Lung (tissue), 12 donors: ENCODE data around the gene SKP1. TPM values are rescaled to one million over a fixed set of nuclear protein-coding genes. Genes with fewer than 3 reads are reported as not detected.

ENCODE experiments used
- ATAC-seq: fragments of 200-7000 bp; cut with Tn5 transposase; one replicate; pipeline ENCODE4 v1.9.1; 2020; ENCODE audit warnings: moderate number of reproducible peaks; ENCODE audit not compliant: insufficient read depth, low FRiP score
- DNase-seq, 3 donors: peaks; one replicate each; pipeline ENCODE4 v3.0.0-alpha.2; 2013 to 2017
- H3K27ac ChIP-seq, 2 donors: one replicate each; pipeline ENCODE4 v1.5.1; 2013; ENCODE audit warnings: mild to moderate bottlenecking in 2 of 2, moderate library complexity in 2 of 2, control low read depth in 1 of 2, inconsistent platforms in 1 of 2, low read depth in 1 of 2, low read length in 1 of 2
- H3K27me3 ChIP-seq, 3 donors: one replicate each; pipeline ENCODE4 v1.5.1; 2013; ENCODE audit warnings: low read length in 2 of 3; ENCODE audit not compliant: control insufficient read depth in 3 of 3, insufficient read depth in 3 of 3
- H3K36me3 ChIP-seq, 4 donors: one replicate each; pipeline ENCODE4 v1.5.1; 2013; ENCODE audit warnings: low read length in 4 of 4, mild to moderate bottlenecking in 1 of 4, moderate library complexity in 1 of 4; ENCODE audit not compliant: control insufficient read depth in 4 of 4, insufficient read depth in 4 of 4
- H3K4me1 ChIP-seq, 5 donors: one replicate each; pipeline ENCODE4 v1.5.1; 2013; ENCODE audit warnings: low read length in 5 of 5, mild to moderate bottlenecking in 2 of 5, moderate library complexity in 1 of 5; ENCODE audit not compliant: control insufficient read depth in 5 of 5, insufficient read depth in 5 of 5
- H3K4me3 ChIP-seq: one replicate; pipeline ENCODE4 v1.5.1; 2013; ENCODE audit warnings: mild to moderate bottlenecking, control low read depth, moderate library complexity
- H3K9ac ChIP-seq, 2 donors: one replicate each; pipeline ENCODE4 v1.5.1; 2013; ENCODE audit warnings: low read length in 2 of 2, control low read depth in 1 of 2; ENCODE audit not compliant: insufficient read depth in 1 of 2
- H3K9me3 ChIP-seq, 4 donors: one replicate each; pipeline ENCODE4 v1.5.1; 2013; ENCODE audit warnings: low read length in 3 of 4, mild to moderate bottlenecking in 1 of 4, moderate library complexity in 1 of 4; ENCODE audit not compliant: control insufficient read depth in 4 of 4, insufficient read depth in 3 of 4
- WGBS, 2 donors: extraction: QIAGEN DNeasy Blood & Tissue Kit; methylation state at CpG; one replicate each; pipeline ENCODE4 v1.1.7; 2013; 5-methylcytosine and 5-hydroxymethylcytosine counted together
- polyA plus RNA-seq, 2 donors: library from polyadenylated mRNA; stranded (reverse); fragments of 200-250 nt; gene quantifications; one replicate each; pipeline ENCODE4 v1.2.1, GENCODE V29; 2013
- total RNA-seq, 2 donors: library from RNA; depleted of rRNA in 1 of 2; stranded (reverse); fragments of >200 nt in 1 of 2; gene quantifications; one replicate each; pipeline ENCODE4 v1.2.1, GENCODE V29; 2014 to 2021
- TF ChIP-seq, protein P1 (sequence below): IDR thresholded peaks from 2 replicates; pipeline ENCODE4 v1.5.1; 2012; ENCODE audit warnings: mild to moderate bottlenecking; ENCODE audit errors: control extremely low read depth, extremely low read depth
- donor health status: control.
- donor health status: control.
- donor health status: Bipolar disorder and iron deficiency.
- donor health status: healthy.
- donor health status: DM: yes; HTN: yes; CAD: no.

The SKP1 gene
- total and polyA plus RNA-seq, 4 donors = 149 to 551 (median 283) TPM

DNA sequence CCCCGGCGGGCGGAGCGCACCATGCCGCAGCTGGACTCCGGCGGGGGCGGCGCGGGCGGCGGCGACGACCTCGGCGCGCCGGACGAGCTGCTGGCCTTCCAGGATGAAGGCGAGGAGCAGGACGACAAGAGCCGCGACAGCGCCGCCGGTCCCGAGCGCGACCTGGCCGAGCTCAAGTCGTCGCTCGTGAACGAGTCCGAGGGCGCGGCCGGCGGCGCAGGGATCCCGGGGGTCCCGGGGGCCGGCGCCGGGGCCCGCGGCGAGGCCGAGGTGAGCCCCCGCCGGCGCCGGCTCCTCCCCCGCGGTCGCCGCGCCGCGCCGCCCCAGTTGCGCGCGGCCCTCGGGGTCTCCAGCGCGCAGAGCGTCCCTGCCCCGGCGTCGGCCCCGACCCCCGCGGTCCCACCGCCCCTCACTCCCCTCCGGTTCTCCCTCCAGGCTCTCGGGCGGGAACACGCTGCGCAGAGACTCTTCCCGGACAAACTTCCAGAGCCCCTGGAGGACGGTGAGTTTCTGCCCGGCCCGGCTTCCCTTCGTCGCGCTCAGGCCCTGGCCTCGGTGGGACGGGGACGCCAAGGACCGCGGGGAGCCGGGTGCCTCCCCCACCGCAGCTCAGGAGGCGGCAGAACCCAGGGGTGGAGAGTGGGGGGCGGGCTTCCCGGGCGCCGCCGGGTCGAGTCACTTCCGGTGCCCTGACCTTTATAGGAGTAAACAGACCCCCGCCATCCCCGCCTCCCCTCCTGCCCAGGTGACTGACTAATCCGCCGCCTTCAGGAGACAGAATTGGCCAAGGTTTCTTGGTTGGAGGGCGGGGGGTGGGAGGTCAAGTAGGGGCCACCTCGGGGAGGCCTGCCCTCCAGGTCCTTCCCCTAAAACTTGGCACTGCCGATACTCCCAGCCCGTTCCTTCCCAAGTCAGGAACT is 61.6 kb downstream of the SKP1 start:
- Histone ChIP-seq H3K9ac (no peak overlapping the region), H3K4me1 (peaks cover 0 to 15% (median 4%) of the 10 kb centered on the region in 5 donors), H3K27me3 (peaks cover 0 to 11% (median 10%) of the 10 kb centered on the region in 3 donors), H3K36me3 (peaks cover 0 to 2% (median 0%) of the 10 kb centered on the region in 4 donors), H3K4me3 (peak overlapping the region; percentile 41), H3K27ac (peak overlapping the region in 1 of 2 donors; percentile 33), H3K9me3 (no peaks in the 10 kb centered on the region)
- ATAC-seq (no peak), DNase-seq (peak in 2 of 3 donors; percentile 24 to 41)
- WGBS, 2 donors = 3% methylated on average over 53 to 110 of the region's 110 CpGs
- TF ChIP-seq, protein P1, sequence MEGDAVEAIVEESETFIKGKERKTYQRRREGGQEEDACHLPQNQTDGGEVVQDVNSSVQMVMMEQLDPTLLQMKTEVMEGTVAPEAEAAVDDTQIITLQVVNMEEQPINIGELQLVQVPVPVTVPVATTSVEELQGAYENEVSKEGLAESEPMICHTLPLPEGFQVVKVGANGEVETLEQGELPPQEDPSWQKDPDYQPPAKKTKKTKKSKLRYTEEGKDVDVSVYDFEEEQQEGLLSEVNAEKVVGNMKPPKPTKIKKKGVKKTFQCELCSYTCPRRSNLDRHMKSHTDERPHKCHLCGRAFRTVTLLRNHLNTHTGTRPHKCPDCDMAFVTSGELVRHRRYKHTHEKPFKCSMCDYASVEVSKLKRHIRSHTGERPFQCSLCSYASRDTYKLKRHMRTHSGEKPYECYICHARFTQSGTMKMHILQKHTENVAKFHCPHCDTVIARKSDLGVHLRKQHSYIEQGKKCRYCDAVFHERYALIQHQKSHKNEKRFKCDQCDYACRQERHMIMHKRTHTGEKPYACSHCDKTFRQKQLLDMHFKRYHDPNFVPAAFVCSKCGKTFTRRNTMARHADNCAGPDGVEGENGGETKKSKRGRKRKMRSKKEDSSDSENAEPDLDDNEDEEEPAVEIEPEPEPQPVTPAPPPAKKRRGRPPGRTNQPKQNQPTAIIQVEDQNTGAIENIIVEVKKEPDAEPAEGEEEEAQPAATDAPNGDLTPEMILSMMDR = no peak

DNA sequence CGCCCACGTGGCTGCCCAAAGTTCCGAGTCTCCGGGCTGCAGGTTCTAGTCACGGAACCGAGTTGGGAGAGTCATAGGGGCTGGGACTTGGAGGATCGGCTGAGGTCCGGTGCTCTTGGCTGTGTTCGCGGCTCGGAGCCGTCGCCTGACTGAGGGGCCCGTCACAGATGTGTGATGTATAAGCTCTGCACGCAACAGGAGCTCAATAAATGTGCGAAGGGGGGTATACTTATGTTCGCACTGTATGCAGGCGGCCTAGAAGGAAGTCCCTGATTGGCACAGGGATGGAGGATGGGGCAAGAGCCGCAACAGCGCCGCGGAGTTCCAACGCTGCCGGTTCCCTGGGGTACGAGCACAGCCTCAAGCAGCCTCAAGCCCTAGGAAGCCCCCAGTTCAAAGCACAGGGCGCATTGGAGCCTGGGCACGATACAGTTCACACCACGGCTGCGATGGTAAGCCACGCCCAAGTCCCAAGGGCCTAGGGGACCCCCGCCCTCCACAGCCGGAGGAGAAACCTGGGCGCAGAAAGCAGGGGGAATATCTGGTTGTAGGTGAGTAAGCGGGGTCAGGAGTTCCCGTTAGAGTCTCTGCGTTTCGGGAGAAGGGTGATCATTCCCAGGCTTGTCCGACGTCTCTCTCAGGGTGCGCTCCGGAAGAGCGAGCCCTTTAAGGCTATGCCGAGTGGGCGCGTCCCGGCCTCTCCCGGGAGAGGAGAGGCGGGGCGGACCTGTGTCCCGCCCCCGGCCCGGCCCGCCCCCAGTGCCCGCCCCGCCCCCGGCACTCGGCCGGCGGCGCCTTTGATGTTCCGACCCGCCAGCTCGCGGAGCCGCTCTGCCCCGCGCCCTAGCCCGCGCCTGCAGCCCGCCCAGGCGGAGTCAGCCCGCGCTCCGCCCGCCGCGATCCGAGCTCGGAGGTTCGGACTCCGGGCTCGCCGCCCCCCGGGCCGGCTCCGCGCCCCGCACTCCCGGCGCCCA is 62.6 kb downstream of the SKP1 start, which contains the start of gene TCF7:
TSS of gene TCF7 (plus strand) at position 780 of the 974 bp plus-strand sequence. CDS start 226 bp downstream, outside the sequence.
- WGBS, 2 donors = 2 to 3% methylated on average over 57 to 90 of the region's 90 CpGs
- H3K27ac ChIP-seq = peak within 1 kb of the TSS in 1 of 2 donors; percentile 33
- peaks cover 0 to 2% (median 0%) of the 10 kb centered on the region in 4 donors for H3K36me3 ChIP-seq
- peak within 1 kb of the TSS; percentile 54 for H3K4me3 ChIP-seq
- peak; percentile 91 for ATAC-seq
- DNase-seq = peak; percentile 87 to 90 (median 89)
- peak within 1 kb of the TSS in 1 of 2 donors; percentile 17 for H3K9ac ChIP-seq
- H3K9me3 ChIP-seq = no peaks in the 10 kb centered on the region
- peaks cover 0 to 15% (median 4%) of the 10 kb centered on the region in 5 donors for H3K4me1 ChIP-seq
- TF ChIP-seq, protein P1 = no peak
- peaks cover 0 to 11% (median 10%) of the 10 kb centered on the region in 3 donors for H3K27me3 ChIP-seq

DNA sequence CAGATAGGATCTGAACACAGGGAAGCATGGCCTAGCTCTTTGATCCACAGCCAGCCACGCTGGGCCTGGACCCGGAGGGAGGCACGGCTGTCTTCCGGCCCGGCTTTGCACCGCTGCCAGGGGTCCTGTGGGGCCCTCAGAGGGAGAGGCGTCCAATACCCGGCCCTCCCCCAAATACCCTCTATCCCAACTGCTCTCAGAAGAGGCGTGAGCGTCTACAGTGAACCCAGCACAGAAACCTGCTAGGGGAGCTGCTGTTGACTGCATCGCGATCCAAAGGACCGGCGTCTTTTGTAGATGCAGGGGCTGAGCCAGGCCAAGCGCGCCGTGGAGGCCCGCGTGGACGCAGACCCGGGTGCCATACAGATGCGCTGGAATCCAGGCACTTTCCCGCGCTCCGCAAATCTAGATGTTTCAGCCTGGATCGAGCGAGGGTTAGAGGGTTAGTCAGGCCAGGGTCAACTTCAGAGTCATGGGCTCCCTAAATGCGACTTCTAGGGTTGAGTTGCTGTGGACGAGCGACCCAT is 63.3 kb downstream of the SKP1 start:
- Histone ChIP-seq H3K4me1 (peaks cover 0 to 15% (median 4%) of the 10 kb centered on the region in 5 donors), H3K27me3 (peaks cover 0 to 11% (median 10%) of the 10 kb centered on the region in 3 donors), H3K36me3 (peaks cover 0 to 2% (median 0%) of the 10 kb centered on the region in 4 donors), H3K9ac (no peak overlapping the region), H3K4me3 (no peak overlapping the region), H3K9me3 (no peaks in the 10 kb centered on the region), H3K27ac (no peak overlapping the region)
- peak; percentile 48 to 58 (median 54) for DNase-seq
- 16 to 26% methylated on average over 30 of the region's 30 CpGs for WGBS, 2 donors
- no peak for ATAC-seq
- TF ChIP-seq, protein P1 = no peak
